GM18502 (cell line): ENCODE data around the gene GMCL1.

Experiments used
- ATAC-seq: cut with Tn5 transposase; IDR thresholded peaks from one replicate; pipeline ENCODE4 v1.9.1; 2021; ENCODE audit warnings: mild to moderate bottlenecking; ENCODE audit not compliant: unreplicated experiment, poor library complexity

Gene GMCL1, protein sequence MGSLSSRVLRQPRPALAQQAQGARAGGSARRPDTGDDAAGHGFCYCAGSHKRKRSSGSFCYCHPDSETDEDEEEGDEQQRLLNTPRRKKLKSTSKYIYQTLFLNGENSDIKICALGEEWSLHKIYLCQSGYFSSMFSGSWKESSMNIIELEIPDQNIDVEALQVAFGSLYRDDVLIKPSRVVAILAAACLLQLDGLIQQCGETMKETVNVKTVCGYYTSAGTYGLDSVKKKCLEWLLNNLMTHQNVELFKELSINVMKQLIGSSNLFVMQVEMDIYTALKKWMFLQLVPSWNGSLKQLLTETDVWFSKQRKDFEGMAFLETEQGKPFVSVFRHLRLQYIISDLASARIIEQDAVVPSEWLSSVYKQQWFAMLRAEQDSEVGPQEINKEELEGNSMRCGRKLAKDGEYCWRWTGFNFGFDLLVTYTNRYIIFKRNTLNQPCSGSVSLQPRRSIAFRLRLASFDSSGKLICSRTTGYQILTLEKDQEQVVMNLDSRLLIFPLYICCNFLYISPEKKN

DNA sequence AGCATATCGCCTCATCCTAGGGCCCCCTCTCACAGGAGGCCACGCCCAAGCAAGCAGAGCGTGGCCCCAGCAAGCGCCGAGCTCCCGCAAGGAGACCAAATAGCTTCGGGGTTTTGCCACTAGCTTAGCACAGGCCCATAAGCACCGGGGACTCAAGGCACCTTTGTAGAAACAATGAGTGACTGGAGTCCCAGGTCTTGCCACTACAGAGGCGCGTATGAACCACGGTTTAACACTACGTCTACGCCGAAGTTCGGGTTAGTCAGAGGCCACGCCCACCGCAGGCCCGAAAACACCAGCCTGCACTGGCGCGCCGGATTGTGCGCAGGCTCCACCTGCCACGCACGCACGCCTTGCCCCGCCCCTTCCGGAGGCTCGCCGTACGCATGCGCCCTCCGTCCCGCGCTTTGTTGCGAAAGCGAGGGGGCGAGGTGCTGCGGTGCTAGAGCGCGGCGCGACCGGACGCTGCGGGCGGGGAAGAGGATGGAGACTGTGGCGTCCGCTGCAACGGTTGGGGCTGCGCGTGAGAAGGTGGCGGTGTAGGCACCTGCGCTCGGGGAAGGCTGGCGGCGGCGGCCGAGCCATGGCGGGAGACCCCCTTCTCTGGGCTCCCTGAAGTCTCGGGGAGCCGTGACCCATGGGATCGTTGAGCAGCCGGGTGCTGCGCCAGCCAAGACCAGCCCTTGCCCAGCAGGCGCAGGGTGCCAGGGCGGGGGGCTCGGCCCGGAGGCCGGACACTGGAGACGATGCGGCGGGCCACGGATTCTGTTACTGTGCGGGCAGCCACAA lies at the start of gene GMCL1:
Gene GMCL1 (plus strand): TSS at position 405 of the 789 bp plus-strand sequence. CDS start 233 bp downstream, at position 638.
- ATAC-seq: peak; percentile 92

DNA sequence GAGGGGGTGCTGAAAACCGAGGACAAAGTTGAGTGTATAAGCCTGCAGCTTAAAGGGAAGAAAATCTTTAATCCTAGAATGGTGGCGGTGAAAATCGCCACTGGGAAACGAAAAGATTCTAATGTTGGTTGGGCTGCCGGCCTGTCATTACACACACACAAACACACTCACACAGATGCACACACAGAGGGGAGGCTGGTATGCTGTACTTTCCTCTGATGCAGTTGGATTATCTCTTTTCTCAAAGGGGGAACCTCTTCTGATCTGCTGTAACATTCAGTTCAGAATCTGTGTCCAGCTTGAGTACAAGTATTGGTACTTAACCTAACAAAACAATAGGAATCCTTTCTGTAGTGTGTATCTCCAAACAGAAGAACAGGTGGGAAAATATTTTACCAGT lies 48.5 kb upstream of the GMCL1 start:
- ATAC-seq: no peak

DNA sequence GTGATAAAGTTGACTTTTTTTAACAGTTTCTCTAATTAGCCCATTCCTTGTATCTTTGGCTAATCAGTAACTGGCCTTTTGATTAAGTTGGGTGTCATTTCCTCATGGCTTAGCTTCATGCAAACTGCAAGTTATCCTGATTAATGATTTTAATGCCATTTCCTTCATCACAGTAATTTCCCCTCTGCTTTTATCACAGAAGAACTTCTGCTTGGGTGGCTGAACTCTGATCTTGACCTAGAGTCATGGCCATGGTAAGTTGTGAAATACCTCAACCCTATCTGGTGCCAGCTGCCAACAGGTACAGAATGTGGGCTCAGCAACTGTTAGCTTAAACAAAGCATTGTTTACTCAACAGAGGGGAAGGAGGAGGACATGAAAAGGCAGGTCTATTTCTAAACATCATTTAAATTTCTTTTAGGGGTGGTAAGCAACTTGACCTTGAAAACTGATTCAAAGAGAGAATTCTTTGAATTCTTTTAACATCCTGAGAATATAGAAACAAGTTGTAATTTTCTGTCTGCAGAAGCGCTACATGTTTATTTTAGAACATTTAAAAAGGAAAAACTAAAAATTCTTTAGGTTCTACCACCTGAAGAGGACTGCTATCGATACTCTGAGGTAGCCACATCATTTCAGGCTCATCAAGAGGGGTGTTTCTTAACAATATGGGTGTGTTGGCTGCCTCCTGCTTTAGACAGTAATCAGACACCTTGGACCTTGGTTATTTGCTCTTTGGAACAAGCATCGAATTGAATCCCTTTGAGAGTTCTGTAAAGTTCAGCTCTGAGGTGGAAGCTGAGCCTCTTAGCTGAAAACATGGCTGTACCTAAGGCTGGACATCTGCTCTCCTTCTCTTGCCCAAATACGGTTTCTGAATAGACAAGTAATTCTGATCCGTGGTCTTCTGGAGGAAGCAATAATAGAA lies 47.9 kb upstream of the GMCL1 start:
- ATAC-seq: no peak

DNA sequence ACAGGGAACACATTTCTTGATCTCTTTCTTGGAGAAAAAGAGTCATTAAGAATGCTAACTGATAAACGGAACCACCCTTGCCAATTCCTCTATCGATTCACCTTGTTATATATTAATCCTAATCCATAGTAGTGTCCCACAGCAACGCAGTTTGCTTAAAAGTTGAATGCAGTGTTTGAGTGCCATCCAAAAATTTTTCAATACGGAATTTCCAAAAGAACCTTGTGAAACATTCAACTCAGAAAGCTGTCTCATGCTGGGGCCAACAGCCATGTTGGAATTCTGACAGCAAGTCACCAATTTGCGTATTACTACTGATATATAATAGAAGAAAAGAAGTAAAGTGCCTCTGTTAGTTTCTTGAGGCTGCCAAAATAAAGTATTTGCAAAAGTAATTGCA lies 45.2 kb upstream of the GMCL1 start:
- no peak for ATAC-seq

DNA sequence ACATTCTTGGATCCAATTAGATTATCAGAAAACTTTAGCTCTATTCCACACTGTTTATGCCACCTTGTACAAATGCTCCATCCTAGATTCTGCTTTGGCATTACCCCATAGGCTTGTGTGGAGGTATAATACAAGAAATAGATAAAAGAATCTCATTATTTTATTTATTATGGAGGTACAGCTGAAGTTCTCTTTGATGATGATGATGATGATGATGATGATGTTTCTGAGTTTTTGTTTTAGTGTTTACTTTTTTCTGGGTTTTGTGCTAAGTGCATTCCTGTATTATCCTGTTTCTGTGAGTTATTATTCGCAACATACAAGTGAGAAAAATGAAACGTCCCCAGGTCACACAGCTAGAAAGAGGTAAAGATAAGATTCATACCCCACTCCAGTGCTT lies 44.1 kb upstream of the GMCL1 start:
- ATAC-seq: no peak

DNA sequence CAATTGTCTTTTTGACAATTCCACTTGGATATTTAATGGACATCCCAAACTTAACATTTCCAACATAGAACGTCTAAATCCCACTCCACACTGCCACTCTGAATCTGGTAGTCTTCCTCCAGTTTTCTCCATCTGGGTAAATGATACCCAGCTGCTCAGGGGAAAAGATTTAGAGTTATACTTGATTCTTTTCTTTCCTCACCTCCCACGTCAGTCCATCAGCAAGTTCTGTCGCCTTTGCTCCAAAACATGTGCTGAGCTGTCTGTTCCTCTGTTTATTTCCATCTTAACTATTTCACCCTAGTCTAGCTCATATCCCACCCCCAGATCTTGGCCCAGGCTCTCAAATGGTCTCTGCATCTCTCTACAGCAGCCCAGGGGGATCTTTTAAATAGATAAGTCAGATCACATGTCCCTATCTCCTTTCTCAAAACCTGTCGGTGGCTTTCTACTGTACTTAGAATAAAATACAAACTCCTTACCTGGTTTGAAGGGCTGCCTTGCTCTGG lies 43.4 kb upstream of the GMCL1 start:
- no peak for ATAC-seq

DNA sequence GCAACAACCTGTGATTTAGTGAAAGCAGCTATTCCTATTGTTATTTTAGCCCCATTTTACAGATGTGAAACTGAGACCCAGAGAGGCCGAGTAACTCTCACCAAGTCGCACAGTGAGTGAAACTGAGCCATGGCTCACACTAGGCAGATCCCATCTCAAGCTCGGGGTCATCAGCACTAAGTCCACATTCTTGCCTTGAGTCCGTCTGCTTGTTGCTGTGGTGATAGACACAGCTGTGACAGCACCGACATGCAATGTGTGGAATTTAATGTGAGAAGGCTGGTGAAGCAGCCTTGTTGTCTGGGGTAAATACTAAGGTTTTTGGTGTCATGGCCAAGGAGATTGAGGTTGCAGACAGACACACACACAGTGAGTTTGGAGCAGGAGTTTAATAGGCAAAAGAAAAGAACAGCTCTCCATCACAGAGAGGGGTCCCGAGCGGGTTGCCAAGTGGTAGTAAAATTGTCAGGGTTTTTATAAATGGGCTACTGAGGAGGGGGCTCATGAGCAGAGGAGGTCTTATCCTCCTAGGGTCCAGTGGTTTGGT lies 40.2 kb upstream of the GMCL1 start:
- peak; percentile 65 for ATAC-seq

DNA sequence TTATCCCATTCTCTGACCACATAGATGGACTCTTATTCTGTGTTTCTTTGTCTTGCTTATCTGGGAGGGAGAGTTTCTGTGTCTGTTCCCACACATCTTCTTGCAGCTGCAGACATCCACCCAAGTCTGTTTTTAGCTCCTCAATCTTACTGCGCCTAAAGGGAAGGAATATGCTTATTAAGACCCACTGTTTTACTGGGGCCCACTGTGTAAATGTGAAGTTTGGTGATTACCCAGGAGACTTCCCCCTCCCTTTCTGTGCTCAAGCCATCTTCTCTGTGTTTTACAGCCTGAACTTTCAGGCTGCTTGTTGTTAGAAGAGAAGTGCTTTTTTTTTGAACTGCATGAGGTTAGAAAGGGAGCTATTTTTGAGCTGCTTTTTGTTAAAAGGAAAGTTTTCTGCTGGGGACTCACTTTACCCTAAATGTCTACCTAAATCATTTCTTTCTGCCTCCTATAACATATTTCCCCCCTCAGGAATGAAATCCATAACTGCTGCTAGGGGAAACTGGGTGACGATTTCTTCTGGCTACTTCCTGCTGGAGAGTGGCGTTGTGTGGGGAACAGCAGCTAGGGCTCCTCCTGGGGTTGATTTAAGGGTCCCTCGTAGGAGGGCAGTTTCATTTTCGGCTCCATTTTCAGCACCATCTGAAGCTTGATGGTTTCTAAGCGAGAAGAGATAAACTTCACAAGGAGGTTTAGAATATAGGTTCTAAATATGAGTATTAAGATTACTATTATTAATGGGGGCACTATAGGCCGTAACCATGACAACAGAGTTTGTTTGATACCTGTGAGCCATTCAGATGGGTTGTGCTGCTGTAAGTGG lies 39.5 kb upstream of the GMCL1 start:
- ATAC-seq: peak; percentile 50

DNA sequence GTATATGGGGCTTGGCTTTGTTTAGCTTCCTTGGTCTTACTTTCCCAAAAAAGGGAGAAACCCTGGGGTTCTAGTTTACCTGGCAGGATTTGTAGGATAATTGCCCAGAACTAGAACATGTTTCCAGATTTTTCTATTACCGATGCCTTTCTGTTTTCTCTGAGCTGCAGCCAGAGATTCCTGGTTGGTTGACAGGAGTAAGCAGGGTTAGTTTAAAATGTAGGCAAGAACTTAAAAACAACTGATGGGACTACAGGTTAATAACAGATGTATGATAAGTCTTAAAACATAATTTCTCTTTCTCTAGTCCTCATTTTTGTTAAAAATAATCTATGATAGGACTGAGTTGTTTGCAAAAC lies 38.9 kb upstream of the GMCL1 start:
- ATAC-seq: no peak

DNA sequence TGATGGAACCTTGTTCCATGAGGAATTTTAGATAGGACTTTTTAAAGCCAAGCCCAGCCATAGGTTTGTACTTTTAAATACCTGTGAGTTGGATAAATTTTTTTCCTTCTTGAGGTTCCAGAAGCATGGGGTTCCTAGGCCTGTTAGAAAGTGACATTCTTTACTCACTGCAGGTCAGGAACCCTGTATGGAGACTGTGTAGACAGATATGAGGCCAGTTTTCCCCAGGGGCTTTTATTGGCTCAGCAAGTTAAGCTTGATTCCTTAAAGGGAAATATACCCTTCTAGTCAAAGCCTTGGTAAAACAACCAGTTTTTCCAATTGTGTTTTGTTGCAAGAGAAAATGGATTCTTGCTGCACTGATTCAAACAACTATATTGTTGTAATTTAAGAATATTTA lies 38.4 kb upstream of the GMCL1 start:
- ATAC-seq: no peak

DNA sequence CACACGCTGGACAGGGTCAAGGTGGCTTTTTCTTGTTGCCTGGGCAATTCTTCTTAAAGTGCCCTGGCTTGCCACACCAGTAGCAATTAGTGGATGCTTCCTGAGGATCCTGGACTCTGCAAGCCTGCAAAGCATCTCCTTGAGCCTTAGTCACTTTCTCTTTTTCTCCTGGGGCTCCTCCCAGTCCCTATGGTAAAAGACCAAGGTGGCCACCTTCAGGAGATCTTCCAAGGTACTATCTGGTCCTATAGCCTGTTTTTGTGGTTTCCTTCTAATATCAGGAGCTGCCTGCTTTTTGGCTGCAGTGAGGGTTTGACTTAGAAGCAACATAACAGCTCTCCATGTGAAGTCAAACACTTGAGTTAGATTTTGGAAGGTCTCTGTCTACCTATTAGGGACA lies 33.3 kb upstream of the GMCL1 start:
- no peak for ATAC-seq

DNA sequence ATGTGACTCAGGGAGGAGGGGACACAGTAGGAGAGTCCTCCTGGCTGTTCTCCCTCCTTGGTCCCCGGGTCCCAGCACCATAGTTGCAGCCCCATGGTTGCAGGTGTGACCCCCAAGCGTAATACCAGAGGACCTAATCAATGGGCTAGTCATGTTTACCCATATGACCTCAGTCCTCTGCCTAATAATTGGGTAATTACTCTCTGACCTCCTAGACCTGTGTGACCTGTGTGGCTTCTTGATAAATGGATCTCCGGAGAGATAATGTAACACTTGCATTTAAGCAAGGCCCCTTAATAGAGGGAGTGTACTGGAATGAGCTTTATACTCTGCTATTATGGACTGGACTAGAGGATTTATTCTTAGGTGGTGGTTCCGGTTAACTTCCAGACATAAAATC lies 32.2 kb upstream of the GMCL1 start:
- no peak for ATAC-seq

DNA sequence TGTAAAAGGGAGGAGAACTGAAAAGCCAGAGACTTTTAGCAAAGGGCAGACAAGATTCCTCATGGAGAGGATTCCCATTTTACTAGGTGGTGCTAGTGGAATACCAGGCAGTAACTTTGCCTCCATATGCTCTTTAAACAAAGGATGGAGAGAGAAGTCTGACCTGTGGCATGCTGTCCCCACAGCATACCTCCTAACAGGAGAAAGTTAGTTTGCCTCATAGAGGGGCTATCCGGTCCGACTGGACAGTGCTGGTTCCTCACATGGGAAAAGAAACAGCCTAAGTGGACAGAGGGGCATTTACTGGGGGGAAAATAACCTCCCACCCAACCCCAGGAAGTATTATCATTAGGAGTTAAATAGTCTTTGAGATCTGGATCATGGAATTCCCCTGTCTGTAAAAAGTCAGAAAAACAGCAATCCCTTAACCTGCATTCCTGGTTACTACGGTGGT lies 31.6 kb upstream of the GMCL1 start:
- no peak for ATAC-seq

DNA sequence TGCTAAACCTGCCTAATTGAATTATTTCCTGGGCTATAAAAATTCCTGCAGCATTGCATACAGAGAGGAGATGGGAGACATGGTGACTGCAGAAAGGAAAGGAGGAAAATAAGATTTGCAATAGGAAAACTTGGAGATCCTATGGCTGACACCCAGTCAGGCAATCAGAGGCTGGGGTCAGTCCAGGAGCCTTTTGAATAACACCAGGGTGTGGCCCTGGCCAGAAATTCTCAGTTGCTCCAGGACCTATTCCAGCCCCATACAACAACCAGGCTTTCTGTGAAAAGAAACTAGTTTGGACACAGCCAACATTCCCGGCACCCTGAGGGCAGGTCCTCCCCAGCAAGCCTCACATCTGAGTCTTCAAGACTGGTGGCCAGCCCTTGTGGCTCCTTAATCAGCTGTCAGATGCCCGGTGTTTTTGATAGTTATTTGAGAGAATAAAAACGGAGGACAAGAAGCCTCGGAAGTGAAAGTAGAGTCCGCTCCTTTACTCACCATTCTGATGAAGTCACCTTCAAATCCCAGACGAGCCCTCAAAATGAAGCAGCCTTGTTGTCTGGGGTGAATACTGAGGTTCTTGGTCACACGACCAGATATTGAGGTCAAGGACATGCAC lies 31.1 kb upstream of the GMCL1 start:
- peak; percentile 19 for ATAC-seq

DNA sequence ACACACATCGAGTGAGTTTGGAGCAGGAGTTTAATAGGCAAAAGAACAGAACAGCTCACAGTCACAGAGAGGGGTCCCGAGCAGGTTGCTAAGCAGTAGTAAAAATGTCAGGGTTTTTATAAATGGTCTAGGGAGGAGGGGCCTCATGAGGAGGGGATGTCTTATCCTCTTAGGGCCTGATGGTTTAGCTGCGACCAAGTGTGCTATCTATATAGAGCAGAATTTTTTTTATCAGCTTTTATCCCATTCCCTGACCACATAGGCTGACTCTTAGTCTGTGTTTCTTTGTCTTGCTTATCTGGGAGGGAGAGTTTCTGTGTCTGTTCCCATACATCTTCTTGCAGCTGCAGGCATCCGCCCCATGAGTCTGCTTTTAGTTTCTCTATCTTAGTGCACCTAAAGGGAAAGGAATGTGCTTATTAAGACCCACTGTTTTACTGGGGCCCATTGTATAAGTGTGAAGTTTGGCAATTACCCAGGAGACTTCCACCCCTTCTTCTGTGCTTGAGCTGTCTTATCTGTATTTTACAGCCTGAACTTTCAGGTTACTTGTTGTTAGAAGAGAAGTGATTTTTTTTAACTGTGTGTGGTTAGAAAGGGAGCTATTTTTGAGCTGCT lies 30.4 kb upstream of the GMCL1 start:
- ATAC-seq: peak; percentile 47

DNA sequence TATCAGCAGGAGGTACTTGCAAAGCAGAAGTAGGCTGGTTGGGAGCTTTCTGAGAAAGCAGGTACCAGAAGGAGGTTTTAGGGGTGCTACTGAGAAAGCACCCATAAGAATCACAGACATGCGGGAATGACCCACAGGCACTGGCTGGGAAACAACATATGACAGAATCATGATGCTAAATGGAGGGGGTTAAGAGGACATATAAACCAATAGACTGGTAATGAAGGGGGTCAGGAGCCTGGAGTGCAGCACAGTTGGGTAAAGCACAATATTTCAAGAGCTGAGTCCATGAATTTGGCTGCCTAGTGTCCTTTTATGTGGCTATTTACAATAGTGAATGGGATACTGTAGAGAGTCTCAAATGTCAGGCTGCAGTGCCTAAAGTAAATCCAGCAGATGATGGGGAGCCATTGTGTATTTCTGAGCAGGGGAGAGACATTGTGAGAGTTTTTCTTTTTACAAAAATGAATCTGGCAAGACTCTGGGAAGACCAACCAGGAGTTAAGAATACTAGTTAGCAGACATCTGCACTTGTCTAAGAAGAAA lies 27.6 kb upstream of the GMCL1 start:
- ATAC-seq: no peak

DNA sequence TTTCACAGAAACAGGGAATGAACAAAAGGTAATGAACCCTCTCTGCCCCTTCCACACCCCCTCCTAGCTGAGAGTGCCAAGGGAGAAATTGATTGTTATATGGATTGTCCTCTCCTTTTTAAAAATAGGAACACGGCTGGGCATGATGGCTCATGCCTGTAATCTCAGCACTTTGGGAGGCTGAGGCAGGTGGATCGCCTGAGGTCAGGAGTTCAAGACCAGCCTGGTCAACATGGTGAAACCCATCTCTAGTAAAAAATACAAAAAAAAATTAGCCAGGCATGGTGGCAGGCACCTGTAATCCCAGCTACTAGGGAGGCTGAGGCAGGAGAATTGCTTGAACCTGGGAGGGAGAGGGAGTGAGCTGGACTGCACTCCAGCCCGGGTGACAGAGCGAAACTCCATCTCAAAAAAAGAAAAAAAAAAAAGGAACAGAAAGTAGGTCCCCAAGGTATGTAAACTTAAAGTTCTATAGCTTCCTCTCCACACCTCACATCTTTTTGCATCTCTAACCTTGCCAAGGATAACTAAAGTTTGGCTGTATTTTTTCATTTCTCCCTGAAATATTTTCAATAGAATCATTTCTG lies 26.6 kb upstream of the GMCL1 start:
- peak; percentile 59 for ATAC-seq

DNA sequence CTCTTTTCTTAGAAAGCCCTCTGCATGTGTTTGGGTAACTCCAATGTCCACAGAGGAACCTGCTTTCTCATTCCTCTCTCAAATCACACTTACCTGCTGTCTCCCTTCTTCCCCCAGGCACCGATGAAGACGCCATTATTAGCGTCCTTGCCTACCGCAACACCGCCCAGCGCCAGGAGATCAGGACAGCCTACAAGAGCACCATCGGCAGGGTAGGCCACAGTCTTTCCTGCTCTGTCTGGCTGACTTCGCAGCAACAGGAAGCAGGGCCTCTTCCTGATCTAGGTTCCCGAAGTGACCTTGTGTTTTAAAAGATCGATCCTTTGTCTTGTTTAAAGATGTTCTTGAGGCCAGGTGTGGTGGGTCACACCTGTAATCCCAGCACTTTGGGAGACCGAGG lies 25.0 kb upstream of the GMCL1 start:
- ATAC-seq: no peak
